ENCODE results near the gene ZSCAN18.
A peak's percentile ranks its signal among the peaks of the same experiment; 100 is the strongest.
"Not testable (repeated sequence)": the region's sequence is repeated elsewhere in the genome, so short reads cannot be mapped to it uniquely, and the experiment has no call there.

The ZSCAN18 gene, protein sequence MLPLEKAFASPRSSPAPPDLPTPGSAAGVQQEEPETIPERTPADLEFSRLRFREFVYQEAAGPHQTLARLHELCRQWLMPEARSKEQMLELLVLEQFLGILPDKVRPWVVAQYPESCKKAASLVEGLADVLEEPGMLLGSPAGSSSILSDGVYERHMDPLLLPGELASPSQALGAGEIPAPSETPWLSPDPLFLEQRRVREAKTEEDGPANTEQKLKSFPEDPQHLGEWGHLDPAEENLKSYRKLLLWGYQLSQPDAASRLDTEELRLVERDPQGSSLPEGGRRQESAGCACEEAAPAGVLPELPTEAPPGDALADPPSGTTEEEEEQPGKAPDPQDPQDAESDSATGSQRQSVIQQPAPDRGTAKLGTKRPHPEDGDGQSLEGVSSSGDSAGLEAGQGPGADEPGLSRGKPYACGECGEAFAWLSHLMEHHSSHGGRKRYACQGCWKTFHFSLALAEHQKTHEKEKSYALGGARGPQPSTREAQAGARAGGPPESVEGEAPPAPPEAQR

DNA sequence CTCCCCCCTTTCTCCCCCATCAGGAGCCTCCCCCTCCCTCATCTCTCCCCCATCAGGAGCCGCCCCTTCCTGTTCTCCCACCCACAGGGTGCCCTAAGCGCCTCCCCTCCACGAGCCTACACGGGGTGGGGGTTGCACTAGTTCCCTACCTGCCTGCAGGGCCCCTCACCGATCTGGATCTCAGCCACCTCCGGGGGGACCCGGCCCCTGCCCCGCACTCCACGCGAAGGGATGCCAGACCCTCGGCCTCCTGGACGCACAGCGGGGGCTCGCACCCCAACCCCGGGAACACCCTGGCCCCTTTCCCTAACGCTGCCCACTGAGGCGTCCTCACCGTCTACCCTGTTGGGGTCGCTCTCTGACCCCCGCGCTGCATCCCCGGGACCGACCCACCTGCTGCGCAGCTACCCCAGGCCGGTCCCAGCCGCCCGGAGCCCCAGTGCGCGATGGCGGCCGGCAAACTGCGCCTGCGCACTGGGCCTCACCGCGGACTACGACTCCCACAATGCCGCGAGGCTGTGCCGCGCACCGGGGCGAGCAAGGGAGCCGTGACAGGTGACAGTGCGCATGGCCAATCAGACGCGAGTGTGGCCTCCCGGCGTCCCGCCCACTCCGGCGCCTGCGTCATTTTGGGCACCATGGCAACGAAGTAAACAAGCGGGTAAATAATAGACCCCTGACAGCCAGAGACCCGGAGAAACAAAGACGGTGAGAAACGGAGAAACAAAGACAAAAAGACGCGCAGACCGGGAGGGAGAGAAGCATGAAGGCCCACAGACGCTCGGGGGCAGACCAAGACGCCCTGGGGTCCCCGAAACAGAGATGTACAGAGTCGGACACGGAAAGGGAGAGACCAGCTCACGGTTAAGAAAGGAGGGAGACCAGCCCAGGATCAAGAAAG is at the start of gene ZSCAN18:
Gene ZSCAN18 (minus strand): TSS at position 451 of the 901 bp plus-strand sequence. CDS start 7,964 bp downstream, outside the sequence.
- DNase-seq: peak; percentile 88

DNA sequence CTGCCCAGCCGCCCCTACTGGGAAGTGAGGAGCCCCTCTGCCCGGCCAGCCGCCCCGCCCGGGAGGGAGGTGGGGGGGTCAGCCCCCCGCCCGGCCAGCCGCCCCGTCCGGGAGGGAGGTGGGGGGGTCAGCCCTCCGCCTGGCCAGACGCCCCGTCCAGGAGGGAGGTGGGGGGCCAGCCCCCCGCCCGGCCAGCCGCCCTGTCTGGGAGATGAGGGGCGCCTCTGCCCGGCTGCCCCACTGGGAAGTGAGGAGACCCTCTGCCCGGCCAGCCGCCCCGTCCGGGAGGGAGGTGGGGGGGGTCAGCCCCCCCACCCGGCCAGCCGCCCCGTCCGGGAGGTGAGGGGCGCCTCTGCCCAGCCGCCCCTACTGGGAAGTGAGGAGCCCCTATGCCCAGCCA is 49.4 kb upstream of the ZSCAN18 start:
- DNase-seq: not testable (repeated sequence)

DNA sequence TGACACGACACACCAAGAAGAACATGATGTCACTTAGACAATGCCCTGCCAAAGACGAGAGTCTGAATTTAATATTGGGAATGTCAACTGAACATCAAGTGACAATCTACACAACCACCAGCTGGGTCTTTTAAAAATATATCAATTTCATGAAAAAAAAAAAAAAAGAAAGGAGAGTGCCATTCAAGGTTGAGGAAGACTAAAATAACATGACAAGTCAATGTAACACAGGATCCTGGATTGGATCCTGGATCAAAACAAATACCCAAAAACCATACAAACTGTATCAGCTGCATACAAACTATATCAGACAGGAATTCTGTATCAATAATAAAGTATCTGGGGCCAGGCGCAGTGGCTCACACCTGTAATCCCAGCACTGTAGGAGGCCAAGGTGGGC is 47.8 kb upstream of the ZSCAN18 start:
- DNase-seq: no peak

GRCh38 chr19:58134244-58134643 is 36.2 kb upstream of the ZSCAN18 start:
- DNase-seq: no peak

GRCh38 chr19:58129284-58129683 is 31.3 kb upstream of the ZSCAN18 start:
- no peak for DNase-seq

DNA sequence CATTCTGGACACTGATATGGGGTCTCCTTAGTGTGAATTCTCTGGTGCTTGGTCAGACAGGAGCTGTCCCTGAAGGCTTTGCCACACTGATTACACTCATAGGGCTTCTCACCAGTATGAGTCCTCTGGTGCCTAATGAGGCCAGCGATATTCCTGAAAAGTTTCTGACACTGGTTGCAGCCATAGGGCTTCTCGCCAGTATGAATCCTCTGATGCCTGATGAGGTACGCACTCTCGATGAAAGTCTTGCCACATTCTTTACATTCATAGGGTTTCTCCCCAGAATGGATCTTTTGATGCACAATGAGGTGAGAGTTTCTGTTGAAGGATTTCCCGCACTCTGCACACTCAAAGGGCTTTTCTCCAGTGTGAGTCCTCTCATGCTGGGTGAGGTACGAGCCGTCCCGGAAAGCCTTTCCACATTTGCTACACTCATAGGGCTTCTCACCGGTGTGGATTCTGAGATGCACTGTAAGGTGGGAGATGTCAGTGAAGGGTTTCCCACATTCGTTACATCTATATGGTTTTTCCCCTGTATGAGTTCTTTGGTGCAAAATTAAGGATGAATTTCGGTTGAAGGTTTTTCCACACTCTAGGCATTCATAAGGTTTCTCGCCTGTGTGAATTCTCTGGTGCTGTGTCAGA is 30.1 kb upstream of the ZSCAN18 start:
- no peak for DNase-seq

- no peak for DNase-seq
Observed at GRCh38 chr19:58123354-58123753, 25.3 kb upstream of the ZSCAN18 start.

- no peak for DNase-seq
Observed at GRCh38 chr19:58118979-58119733, 21.1 kb upstream of the ZSCAN18 start.

GRCh38 chr19:58117841-58118575 is 20.0 kb upstream of the ZSCAN18 start:
- DNase-seq: no peak

GRCh38 chr19:58108546-58108817 is 10.5 kb upstream of the ZSCAN18 start:
- DNase-seq: no peak

DNA sequence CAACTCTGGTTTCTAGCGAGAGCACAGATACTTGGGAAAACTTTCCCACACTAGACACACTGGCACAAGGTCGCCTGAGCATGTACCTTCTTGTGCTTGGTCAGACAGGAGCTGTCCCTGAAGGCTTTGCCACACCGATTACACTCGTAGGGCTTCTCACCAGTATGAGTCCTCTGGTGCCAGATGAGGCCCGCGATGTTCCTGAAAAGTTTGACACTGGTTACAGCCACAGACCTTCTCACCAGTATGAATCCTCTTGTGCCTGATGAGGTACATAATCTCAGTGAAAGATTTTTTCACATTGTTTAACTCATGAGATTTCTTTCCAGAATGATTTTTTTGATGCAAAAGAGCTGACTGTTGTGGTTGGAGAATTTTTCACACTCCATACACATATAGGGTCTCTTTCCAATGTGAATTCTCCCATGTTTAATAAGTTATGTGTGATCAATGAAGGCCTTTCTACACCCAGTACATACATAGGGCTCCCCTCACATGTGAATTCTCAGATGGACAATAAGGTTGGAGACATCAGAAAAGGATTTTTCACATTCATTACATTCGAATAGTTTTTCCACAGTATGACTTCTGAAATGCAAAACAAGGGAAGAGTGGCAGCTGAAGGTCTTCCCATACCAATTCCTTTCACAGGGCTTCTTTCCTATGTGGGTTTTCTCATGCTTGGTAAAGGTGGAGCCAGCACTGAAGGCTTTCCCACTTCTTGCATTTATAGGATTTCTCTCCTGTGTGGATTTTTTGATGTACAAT is 9.9 kb upstream of the ZSCAN18 start:
- no peak for DNase-seq

- DNase-seq: no peak
Observed at GRCh38 chr19:58098682-58098998, 609 bp upstream of the ZSCAN18 start.

DNA sequence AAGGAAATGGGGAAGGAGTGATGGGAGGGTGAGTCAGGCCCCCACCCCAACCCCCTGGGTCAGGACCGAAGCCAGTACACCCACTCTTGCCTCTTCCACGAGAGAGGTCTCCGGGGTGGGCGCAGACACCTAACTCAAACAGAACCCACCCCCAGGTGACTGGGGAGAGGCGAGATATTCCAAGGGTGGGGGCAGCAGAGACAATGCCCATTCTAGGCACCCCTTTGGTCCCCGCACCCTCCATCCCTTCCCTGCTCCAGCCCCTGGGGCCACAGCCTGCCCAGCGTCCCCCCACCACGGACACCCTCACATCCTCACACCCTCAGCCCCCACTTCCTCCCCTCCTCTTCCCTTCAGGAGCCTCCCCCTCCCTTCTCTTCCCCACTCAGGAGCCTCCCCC is 682 bp downstream of the ZSCAN18 start:
- DNase-seq: no peak

DNA sequence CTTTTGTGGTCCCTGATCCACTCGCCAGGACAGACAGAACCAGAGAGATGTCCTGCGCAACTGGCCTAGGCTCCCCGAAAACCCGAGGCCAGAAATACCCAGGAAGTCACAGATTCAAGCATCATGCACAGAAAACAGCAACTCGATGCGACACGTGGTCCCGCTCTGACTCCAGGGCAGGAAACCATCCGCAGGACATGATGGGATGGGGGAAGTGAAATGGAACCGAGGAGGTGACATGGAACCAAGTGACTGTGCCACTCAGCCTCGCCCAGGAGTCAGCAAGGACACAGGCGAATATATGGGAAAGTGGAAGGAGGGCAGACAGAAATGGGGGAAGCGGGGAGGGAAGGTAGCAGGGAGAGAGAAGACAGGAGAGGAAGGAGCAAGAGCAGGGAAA is 1.1 kb downstream of the ZSCAN18 start:
- no peak for DNase-seq

DNA sequence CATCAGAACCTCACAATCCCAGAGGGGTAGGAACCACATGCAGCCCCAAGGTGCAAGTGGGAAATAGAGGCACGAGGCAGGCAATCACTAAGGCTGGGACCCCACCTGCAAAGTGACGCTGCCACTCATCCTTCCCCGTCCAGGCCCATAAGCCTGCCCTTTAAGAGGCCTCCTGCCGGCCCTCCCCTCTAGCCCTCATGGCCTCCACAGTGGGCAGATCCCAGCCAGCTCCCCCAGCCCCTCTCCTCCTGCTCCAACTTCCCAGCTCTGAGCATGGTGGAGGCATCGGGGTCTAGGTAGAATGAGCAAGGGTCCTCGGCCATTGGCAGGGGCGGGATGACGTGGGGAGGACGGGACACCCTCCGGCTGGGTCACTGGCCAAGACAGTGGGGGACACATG is 2.7 kb downstream of the ZSCAN18 start:
- DNase-seq: no peak

DNA sequence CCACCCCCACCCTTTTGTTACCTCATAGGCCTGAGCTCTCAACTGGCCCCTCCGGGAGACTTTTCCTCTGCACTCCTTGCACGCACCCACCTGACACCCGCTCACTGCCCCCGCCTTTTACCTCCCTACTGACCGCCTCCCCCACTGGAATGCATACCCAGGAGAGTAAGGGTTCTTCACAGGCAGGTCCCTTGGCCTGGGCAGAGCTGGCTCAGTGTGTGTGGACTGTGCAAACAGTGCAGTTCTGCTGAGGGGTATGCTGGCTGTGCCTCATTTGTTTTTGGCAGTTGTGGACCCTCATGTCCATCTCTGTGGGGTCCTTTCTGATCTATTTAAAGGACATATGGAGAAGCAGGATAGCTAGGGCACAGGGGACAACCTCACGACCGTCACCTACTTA is 5.0 kb downstream of the ZSCAN18 start:
- DNase-seq: no peak

DNA sequence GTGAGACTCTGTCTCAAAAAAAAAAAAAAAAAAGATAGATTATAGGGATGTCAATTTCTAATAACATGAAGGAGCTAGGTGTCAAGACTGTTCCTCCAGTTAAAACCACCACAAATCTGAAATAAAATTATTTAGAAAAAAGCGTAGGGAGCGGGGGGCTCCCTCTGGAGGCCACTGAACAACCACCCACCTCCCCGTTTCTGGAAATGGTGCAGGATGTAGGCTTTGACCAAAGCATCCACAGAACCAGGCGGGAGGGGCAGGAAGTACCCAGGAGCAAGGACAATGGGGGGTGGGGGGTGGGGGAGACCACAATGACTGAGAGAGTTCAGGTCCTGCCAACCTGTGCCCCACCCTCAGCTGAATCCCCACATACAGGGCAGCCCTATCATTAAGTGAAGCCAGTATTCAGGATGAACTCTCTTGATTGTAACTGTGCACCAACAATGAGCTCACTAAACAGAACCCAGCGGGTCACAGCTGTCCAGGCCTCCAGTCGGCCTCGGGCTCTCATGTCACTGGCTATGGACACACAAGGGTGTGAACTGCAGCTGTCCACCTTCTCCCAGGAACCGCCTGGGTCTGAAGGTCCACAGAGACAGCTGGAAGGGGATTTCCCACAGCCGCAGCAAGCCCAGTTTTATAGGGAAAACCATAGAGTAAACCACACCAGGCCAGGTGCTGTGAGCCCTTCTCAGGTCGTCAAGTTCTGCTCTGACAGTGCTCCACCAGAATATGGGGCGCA is 6.6 kb downstream of the ZSCAN18 start:
- no peak for DNase-seq

- DNase-seq: no peak
Observed at GRCh38 chr19:58089846-58090245, 8.2 kb downstream of the ZSCAN18 start.

- DNase-seq: no peak
Observed at GRCh38 chr19:58088521-58089052, 9.4 kb downstream of the ZSCAN18 start.

Data from activated CD4-positive, alpha-beta T cell treated with anti-CD3 and anti-CD28 coated beads, Interleukin-10, Interleukin-2, amounts not matched to agents 100 ng/mL and 50 ng/mL, durations not matched to agents 16 hours and 8 hours (primary cell).